Mucosa of descending colon (tissue), 3 donors: ENCODE data around the gene SLC6A3. TPM values are rescaled to one million over a fixed set of nuclear protein-coding genes. Genes with fewer than 3 reads are reported as not detected.

Experiments
- ATAC-seq: fragments of 200-7000 bp; cut with Tn5 transposase; one replicate; pipeline ENCODE4 v1.9.1; 2020; ENCODE audit warnings: mild to moderate bottlenecking, moderate library complexity
- DNase-seq, 3 donors: peaks; one replicate each; pipeline ENCODE4 v3.0.0-alpha.2; 2020
- H3K36me3 ChIP-seq: fragments of 200-600 bp; one replicate; pipeline ENCODE4 v1.8.0; 2021; ENCODE audit warnings: low read depth, mild to moderate bottlenecking
- H3K4me1 ChIP-seq: fragments of 200-600 bp; one replicate; pipeline ENCODE4 v1.8.0; 2021; ENCODE audit warnings: low read depth, mild to moderate bottlenecking
- H3K4me3 ChIP-seq: fragments of 200-600 bp; one replicate; pipeline ENCODE4 v1.8.0; 2021; ENCODE audit warnings: mild to moderate bottlenecking
- H3K9me3 ChIP-seq: fragments of 200-600 bp; one replicate; pipeline ENCODE4 v1.8.0; 2021; ENCODE audit warnings: mild to moderate bottlenecking
- intact Hi-C, 2 donors: fragments of 100-400 bp; cut with DNase I in 1 of 2; cut with micrococcal nuclease in 1 of 2; formaldehyde crosslinking; loops; one replicate each; pipeline versions ENCODE4 v1.11.0 to v1.11.1; 2022; cut with DNase I, micrococcal nuclease
- total RNA-seq, 3 donors: library from RNA; stranded (reverse); fragmentation: NEBNext Ultra II Directional in 2 of 3; extraction: Animal tissue kit (Norgen Biotek cat#: 25700) in 2 of 3; gene quantifications; one replicate each; pipeline versions ENCODE4 v1.2.1 to v1.2.4, GENCODE V29; 2021 to 2023
- TF ChIP-seq, protein P1 (sequence below): fragments of 200-600 bp; IDR thresholded peaks from one replicate; pipeline ENCODE4 v1.8.0; 2022; ENCODE audit warnings: antibody characterized with exemption, mild to moderate bottlenecking
- donor health status: DM: no; HTN: no; CAD: no; lungs with moderate emphysema.
- donor health status: DM: no; HTN: no; CAD: no.
- donor health status: DM: no; HTN: yes; CAD: no.

SLC6A3 gene
- total RNA-seq, 3 donors from 2014 or later, result not detected

DNA sequence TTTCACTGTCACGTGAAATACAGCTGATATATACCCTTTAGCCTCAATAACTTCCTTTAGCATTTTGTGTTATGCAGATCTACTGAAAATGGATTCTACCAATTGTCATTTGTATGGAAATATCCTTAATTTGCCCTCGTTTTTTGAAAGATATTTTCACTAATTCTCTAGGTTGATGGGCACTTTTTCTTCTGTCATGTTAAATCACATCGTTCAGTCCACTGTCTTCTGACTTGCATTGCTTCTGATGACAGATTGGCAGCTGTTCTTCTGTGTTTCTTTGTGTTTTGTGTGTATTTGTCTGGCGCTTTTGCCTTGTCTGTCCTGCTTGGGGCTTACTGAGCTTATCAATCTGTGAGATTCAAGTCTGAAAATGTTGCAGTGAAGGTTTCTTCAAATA, 90.7 kb downstream of the SLC6A3 start:
- ATAC-seq (no peak), DNase-seq (no peak)
- intact Hi-C loops, result no loop called here
- Histone ChIP-seq H3K4me3 (no peak overlapping the region), H3K36me3 (no peaks in the 10 kb centered on the region), H3K9me3 (no peaks in the 10 kb centered on the region), H3K4me1 (no peaks in the 10 kb centered on the region)
- TF ChIP-seq, protein P1, sequence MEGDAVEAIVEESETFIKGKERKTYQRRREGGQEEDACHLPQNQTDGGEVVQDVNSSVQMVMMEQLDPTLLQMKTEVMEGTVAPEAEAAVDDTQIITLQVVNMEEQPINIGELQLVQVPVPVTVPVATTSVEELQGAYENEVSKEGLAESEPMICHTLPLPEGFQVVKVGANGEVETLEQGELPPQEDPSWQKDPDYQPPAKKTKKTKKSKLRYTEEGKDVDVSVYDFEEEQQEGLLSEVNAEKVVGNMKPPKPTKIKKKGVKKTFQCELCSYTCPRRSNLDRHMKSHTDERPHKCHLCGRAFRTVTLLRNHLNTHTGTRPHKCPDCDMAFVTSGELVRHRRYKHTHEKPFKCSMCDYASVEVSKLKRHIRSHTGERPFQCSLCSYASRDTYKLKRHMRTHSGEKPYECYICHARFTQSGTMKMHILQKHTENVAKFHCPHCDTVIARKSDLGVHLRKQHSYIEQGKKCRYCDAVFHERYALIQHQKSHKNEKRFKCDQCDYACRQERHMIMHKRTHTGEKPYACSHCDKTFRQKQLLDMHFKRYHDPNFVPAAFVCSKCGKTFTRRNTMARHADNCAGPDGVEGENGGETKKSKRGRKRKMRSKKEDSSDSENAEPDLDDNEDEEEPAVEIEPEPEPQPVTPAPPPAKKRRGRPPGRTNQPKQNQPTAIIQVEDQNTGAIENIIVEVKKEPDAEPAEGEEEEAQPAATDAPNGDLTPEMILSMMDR, result no peak

DNA sequence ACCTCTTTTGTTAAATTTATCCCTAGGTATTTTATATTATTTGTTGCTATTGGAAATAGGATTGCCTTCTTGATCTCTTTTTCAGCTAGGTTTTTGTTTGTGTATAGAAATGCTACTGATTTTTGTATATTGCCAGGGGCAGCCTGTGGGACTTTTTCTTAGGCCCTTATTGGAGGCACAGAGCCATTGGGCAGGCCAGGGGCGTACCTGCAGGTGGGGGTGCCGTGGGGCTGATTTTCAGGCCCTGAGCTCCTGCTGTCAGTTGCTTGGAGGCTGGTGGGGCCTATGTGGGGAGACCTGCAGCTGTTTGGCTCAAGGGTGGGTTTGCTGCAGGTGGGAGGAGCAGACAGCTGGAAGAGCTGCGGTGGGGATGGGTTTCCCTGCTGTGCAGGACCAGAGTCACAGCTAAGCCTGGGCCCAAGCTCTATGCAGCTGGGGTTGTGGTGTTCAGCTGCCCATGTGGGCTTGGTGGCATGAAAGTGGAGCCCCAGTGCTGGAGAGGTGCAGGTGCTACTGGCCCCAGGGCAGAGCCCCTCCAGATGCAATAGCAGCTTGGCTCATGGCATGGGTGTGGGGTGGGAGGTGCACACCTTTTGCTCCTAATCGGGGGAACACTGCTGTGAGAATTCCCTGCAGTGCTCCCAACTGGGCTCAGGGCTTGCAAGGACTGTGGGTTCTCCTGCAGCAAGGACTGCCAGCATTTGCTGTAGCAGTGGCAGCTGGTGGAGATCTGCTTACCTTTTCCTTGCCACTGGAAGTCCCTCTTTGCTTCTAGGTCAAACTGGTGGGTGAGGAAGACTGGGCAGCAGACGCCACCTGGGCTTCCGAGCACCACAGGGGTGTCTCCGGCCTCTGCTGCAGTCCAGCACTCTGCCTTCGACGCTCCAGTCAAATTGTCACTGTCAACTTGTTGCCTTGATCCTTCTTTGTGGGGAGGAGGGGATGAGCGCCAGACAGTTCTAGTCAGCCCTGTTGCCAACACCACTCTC, 92.7 kb downstream of the SLC6A3 start:
- no peaks in the 10 kb centered on the region for H3K9me3 ChIP-seq
- H3K36me3 ChIP-seq, result no peaks in the 10 kb centered on the region
- H3K4me1 ChIP-seq, result no peaks in the 10 kb centered on the region
- intact Hi-C loops, result no loop called here
- H3K4me3 ChIP-seq, result no peak overlapping the region
- DNase-seq (no peak), ATAC-seq (no peak)
- TF ChIP-seq, protein P1, result no peak

DNA sequence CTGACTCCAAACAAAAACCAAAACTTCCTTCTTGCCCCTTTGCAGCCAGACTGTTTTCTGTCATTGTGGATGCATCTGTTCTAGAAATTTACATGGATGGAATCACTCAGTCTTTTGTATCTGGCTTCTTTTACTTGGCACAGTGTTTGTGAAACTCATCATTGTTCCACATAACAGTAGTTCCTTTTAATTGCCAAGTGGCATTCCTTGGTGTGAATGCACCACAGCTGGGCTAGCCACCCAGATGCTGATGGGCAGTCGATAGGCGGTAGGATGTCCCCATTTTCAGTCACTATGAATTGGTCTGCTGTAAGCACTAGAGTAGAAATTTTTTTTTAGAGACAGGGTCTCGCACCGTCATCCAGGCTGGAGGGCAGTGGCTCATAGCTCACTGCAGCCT, 94.1 kb downstream of the SLC6A3 start:
- Histone ChIP-seq H3K4me3 (no peak overlapping the region), H3K4me1 (no peaks in the 10 kb centered on the region), H3K9me3 (no peaks in the 10 kb centered on the region), H3K36me3 (no peaks in the 10 kb centered on the region)
- TF ChIP-seq, protein P1, result no peak
- DNase-seq, result no peak
- ATAC-seq, result no peak
- intact Hi-C loops, result no loop called here

DNA sequence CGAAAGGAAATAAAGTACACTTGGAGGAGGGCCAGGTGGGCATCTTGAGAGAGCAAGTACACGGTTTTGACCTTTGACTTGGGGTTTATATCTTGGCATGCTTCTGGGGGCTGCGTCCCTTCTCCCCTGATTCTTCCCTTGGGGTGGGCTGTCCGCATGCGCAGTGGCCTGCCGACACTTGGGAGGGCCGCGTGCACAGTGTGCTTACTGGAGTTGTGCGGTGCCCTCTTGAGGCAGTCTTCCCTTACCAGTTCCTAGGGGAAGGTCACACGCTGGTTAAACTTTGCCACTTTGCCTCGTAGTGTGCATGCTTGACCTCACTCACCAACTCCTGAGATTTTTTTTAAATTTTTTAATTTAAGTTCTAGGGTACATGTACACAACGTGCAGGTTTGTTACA, 96.0 kb downstream of the SLC6A3 start:
- Histone ChIP-seq H3K4me3 (no peak overlapping the region), H3K36me3 (no peaks in the 10 kb centered on the region), H3K9me3 (no peaks in the 10 kb centered on the region), H3K4me1 (peaks cover 5% of the 10 kb centered on the region)
- ATAC-seq (no peak), DNase-seq (no peak)
- TF ChIP-seq, protein P1, result no peak
- intact Hi-C loops, result no loop called here

DNA sequence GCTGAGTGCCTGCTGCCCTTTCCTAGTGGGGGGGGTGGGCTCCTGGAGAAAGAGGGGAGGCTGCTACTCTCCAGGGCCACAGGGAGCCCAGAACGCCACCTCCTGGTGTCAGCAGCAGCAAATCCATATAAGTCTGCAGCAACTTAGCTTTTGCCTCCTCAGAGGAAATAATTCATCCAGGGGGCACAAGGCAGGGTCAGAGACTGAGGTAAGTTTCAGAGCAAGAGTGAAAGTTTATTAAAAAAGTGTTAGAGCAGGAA, 96.3 kb downstream of the SLC6A3 start:
- intact Hi-C loops, result no loop called here
- no peaks in the 10 kb centered on the region for H3K9me3 ChIP-seq
- ATAC-seq (no peak), DNase-seq (no peak)
- no peak overlapping the region for H3K4me3 ChIP-seq
- no peaks in the 10 kb centered on the region for H3K36me3 ChIP-seq
- H3K4me1 ChIP-seq, result peaks cover 7% of the 10 kb centered on the region
- TF ChIP-seq, protein P1, result no peak
